Measurements from ENCODE around the gene PRRC2C. TPM values are rescaled to one million over a fixed set of nuclear protein-coding genes. Genes with fewer than 3 reads are reported as not detected.

The PRRC2C gene
- total RNA-seq, 4 donors from 2014 or later, result 61.7 to 125 (median 94.9) TPM

- no peak overlapping the region for H3K4me3 ChIP-seq
- H3K4me1 ChIP-seq, result no peaks in the 10 kb centered on the region
- TF ChIP-seq EP300 (IDR thresholded peaks at IDR 0.05; ENCODE audit: low read depth) (no peak), POLR2AphosphoS5 (IDR thresholded peaks at IDR 0.05) (no peak), POLR2A (IDR thresholded peaks at IDR 0.05) (no peak), CTCF (IDR thresholded peaks at IDR 0.05) (no peak)
- in situ Hi-C loops (cut with MboI; ENCODE audit: low pct_ligation_motif_present in 1 of 4, low pct_unique_long_range_greater_than_20kb in 1 of 4, low sequenced_read_pairs in 3 of 4) (loop anchor here in 2 of 4 donors (25.0 kb wide), 1 partner anchor 362 kb away; no protein-coding TSS in a partner anchor), intact Hi-C loops (cut with DNase I; ENCODE audit: low total_unique reads) (no loop called here)
- DNase-seq, result no peak
- H3K9me3 ChIP-seq, result no peaks in the 10 kb centered on the region
- H3K27me3 ChIP-seq, result no peaks in the 10 kb centered on the region
- H3K36me3 ChIP-seq, result no peaks in the 10 kb centered on the region
- no peak overlapping the region for H3K27ac ChIP-seq
- 80% methylated on average over 1 of the region's 1 CpG; no CpG with 5 or more reads in 1 of the 2 donors for WGBS, 2 donors (ENCODE audit: low coverage in 1 of 2)
These were observed 139.9 kb downstream of the PRRC2C start for GRCh38 chr1:171625225-171625624.

- in situ Hi-C loops (cut with MboI; ENCODE audit: low pct_ligation_motif_present in 1 of 4, low pct_unique_long_range_greater_than_20kb in 1 of 4, low sequenced_read_pairs in 3 of 4), result loop anchor here in 2 of 4 donors (25.0 kb wide), 1 partner anchor 360 kb away; no protein-coding TSS in a partner anchor
- TF ChIP-seq EP300 (IDR thresholded peaks at IDR 0.05; ENCODE audit: low read depth) (no peak), POLR2A (IDR thresholded peaks at IDR 0.05) (no peak), POLR2AphosphoS5 (IDR thresholded peaks at IDR 0.05) (no peak), CTCF (IDR thresholded peaks at IDR 0.05) (no peak)
- WGBS, 2 donors (ENCODE audit: low coverage in 1 of 2), result 77 to 87% methylated on average over 5 of the region's 5 CpGs
These were observed 141.7 kb downstream of the PRRC2C start for GRCh38 chr1:171627020-171627419.

GRCh38 chr1:171628225-171628624 is 142.9 kb downstream of the PRRC2C start:
- Histone ChIP-seq H3K27ac (no peak overlapping the region), H3K4me3 (no peak overlapping the region), H3K27me3 (no peaks in the 10 kb centered on the region), H3K4me1 (no peaks in the 10 kb centered on the region), H3K9me3 (no peaks in the 10 kb centered on the region), H3K36me3 (no peaks in the 10 kb centered on the region)
- intact Hi-C loops (cut with DNase I; ENCODE audit: low total_unique reads) (no loop called here), in situ Hi-C loops (cut with MboI; ENCODE audit: low pct_ligation_motif_present in 1 of 4, low pct_unique_long_range_greater_than_20kb in 1 of 4, low sequenced_read_pairs in 3 of 4) (loop anchor here in 2 of 4 donors (25.0 kb wide), 1 partner anchor 359 kb away; no protein-coding TSS in a partner anchor)
- WGBS, 2 donors (ENCODE audit: low coverage in 1 of 2), result 88 to 100% methylated on average over 1 to 2 of the region's 2 CpGs
- TF ChIP-seq POLR2AphosphoS5 (IDR thresholded peaks at IDR 0.05) (no peak), CTCF (IDR thresholded peaks at IDR 0.05) (no peak), POLR2A (IDR thresholded peaks at IDR 0.05) (no peak), EP300 (IDR thresholded peaks at IDR 0.05; ENCODE audit: low read depth) (no peak)
- no peak for DNase-seq

More at GRCh38 chr1:171627020-171627419, 141.7 kb downstream of the PRRC2C start:
- intact Hi-C loops (cut with DNase I; ENCODE audit: low total_unique reads), result no loop called here
- Histone ChIP-seq H3K9me3 (no peaks in the 10 kb centered on the region), H3K4me3 (no peak overlapping the region), H3K36me3 (no peaks in the 10 kb centered on the region), H3K27me3 (no peaks in the 10 kb centered on the region), H3K4me1 (no peaks in the 10 kb centered on the region), H3K27ac (no peak overlapping the region)
- DNase-seq, result no peak

- WGBS, 2 donors (ENCODE audit: low coverage in 1 of 2), result 71 to 86% methylated on average over 1 to 2 of the region's 2 CpGs
- intact Hi-C loops (cut with DNase I; ENCODE audit: low total_unique reads) (no loop called here), in situ Hi-C loops (cut with MboI; ENCODE audit: low pct_ligation_motif_present in 1 of 4, low pct_unique_long_range_greater_than_20kb in 1 of 4, low sequenced_read_pairs in 3 of 4) (loop anchor here in 2 of 4 donors (25.0 kb wide), 1 partner anchor 352 kb away; no protein-coding TSS in a partner anchor)
- no peaks in the 10 kb centered on the region for H3K27me3 ChIP-seq
- H3K36me3 ChIP-seq, result no peaks in the 10 kb centered on the region
- no peak overlapping the region for H3K27ac ChIP-seq
- H3K4me3 ChIP-seq, result no peak overlapping the region
- no peak for DNase-seq
- no peaks in the 10 kb centered on the region for H3K4me1 ChIP-seq
- no peaks in the 10 kb centered on the region for H3K9me3 ChIP-seq
- TF ChIP-seq POLR2A (IDR thresholded peaks at IDR 0.05), result no peak
- TF ChIP-seq EP300 (IDR thresholded peaks at IDR 0.05; ENCODE audit: low read depth), result no peak
- TF ChIP-seq CTCF (IDR thresholded peaks at IDR 0.05), result no peak
- TF ChIP-seq POLR2AphosphoS5 (IDR thresholded peaks at IDR 0.05), result no peak
These were observed 150.3 kb downstream of the PRRC2C start for GRCh38 chr1:171635661-171636060.
